IMR-90 (cell line): ENCODE results near the gene MED17. TPM values are rescaled to one million over a fixed set of nuclear protein-coding genes. Genes with fewer than 3 reads are reported as not detected.

Source experiments
- ATAC-seq: fragments of 200-7000 bp; cut with Tn5 transposase; 2 replicates; pipeline ENCODE4 v1.9.1; 2020; ENCODE audit warnings: low read depth, mild to moderate bottlenecking, moderate library complexity
- BruUV-seq: library from RNA; stranded (reverse); fragments of 400-500 nt; replicated peaks from 2 replicates; lab custom pipeline; 2021; lab: Mats Ljungman, UMichigan
- CTCF ChIA-PET: fragments of 300-600 bp; formaldehyde crosslinking; extraction: SDS; loops from one replicate; lab custom pipeline; 2021; ENCODE audit warnings: antibody characterized with exemption; lab: Yijun Ruan, JAX
- POLR2A ChIA-PET: fragments of 300-600 bp; sonication (Branson Sonifier 250); formaldehyde crosslinking; loops from one replicate; lab custom pipeline; 2022; ENCODE audit warnings: antibody characterized with exemption; ENCODE audit not compliant: unreplicated experiment; lab: Charles Lee
- DNase-seq: peaks from one replicate; pipeline ENCODE4 v3.0.0; 2013
- H2AFZ ChIP-seq: replicated peaks from 2 replicates; pipeline ENCODE3; 2013; ENCODE audit warnings: low read length, mild to moderate bottlenecking; ENCODE audit not compliant: poor library complexity
- H2AK5ac ChIP-seq: 2 replicates; pipeline ENCODE4 v1.6.1; 2013; ENCODE audit warnings: low read depth, low read length, inconsistent platforms
- H2AK9ac ChIP-seq: replicated peaks from 2 replicates; pipeline ENCODE3; 2013; ENCODE audit warnings: mild to moderate bottlenecking, low read depth, low read length, moderate library complexity; ENCODE audit not compliant: poor library complexity
- H2BK120ac ChIP-seq: 2 replicates; pipeline ENCODE4 v1.6.1; 2013; ENCODE audit warnings: low read depth, low read length, inconsistent platforms
- H2BK15ac ChIP-seq: 3 replicates; pipeline ENCODE4 v1.6.1; 2013; ENCODE audit warnings: low read depth, low read length, inconsistent platforms
- H2BK20ac ChIP-seq: 2 replicates; pipeline ENCODE4 v1.6.1; 2013; ENCODE audit warnings: low read depth, mild to moderate bottlenecking, inconsistent platforms, low read length, moderate library complexity
- H2BK5ac ChIP-seq: 2 replicates; pipeline ENCODE4 v1.6.1; 2013; ENCODE audit warnings: mild to moderate bottlenecking, low read depth, low read length, inconsistent platforms; ENCODE audit not compliant: poor library complexity, severe bottlenecking
- H3K14ac ChIP-seq: replicated peaks from 2 replicates; pipeline ENCODE4 v1.6.1; 2013; ENCODE audit warnings: low read depth, low read length, inconsistent platforms
- H3K18ac ChIP-seq: 2 replicates; pipeline ENCODE4 v1.6.1; 2013; ENCODE audit warnings: low read depth, low read length, control low read depth
- H3K23ac ChIP-seq: 2 replicates; pipeline ENCODE4 v1.6.1; 2013; ENCODE audit warnings: low read depth, low read length, inconsistent platforms
- H3K27ac ChIP-seq: 2 replicates; pipeline ENCODE4 v1.5.1; 2013; ENCODE audit warnings: mild to moderate bottlenecking, control low read depth, low read length; ENCODE audit not compliant: insufficient read depth
- H3K27me3 ChIP-seq: 2 replicates; pipeline ENCODE4 v1.6.1; 2013; ENCODE audit warnings: low read length; ENCODE audit not compliant: control insufficient read depth, insufficient read depth
- H3K36me3 ChIP-seq: 2 replicates; pipeline ENCODE4 v1.6.1; 2013; ENCODE audit warnings: low read length, mixed read lengths; ENCODE audit not compliant: control insufficient read depth, insufficient read depth
- H3K4ac ChIP-seq: 2 replicates; pipeline ENCODE4 v1.6.1; 2013; ENCODE audit warnings: low read depth, low read length, inconsistent platforms
- H3K4me1 ChIP-seq: 2 replicates; pipeline ENCODE4 v1.6.1; 2013; ENCODE audit warnings: low read length, mixed read lengths; ENCODE audit not compliant: control insufficient read depth, insufficient read depth
- H3K4me2 ChIP-seq: 2 replicates; pipeline ENCODE4 v1.6.1; 2013; ENCODE audit warnings: low read depth, mild to moderate bottlenecking, control low read depth, low read length, moderate library complexity
- H3K4me3 ChIP-seq: 2 replicates; pipeline ENCODE4 v1.5.1; 2013; ENCODE audit warnings: low read depth, mild to moderate bottlenecking, control low read depth, low read length, moderate library complexity; ENCODE audit not compliant: insufficient read depth
- H3K56ac ChIP-seq: 2 replicates; pipeline ENCODE4 v1.6.1; 2013; ENCODE audit warnings: low read length, inconsistent platforms; ENCODE audit not compliant: insufficient read depth; ENCODE audit errors: extremely low read depth
- H3K79me1 ChIP-seq, 2 experiments: 2 replicates each; pipeline ENCODE4 v1.6.1; 2013; ENCODE audit warnings: low read length in 2 of 2, inconsistent platforms in 1 of 2, low read depth in 1 of 2
- H3K9ac ChIP-seq: 2 replicates; pipeline ENCODE4 v1.6.1; 2013; ENCODE audit warnings: low read depth, low read length, control low read depth
- H3K9me1 ChIP-seq: 2 replicates; pipeline ENCODE4 v1.6.1; 2013; ENCODE audit warnings: low read length, inconsistent platforms; ENCODE audit not compliant: insufficient read depth
- H3K9me3 ChIP-seq: 2 replicates; pipeline ENCODE4 v1.6.1; 2013; ENCODE audit warnings: low read length; ENCODE audit not compliant: control insufficient read depth, insufficient read depth
- H4K20me1 ChIP-seq: 2 replicates; pipeline ENCODE4 v1.6.1; 2013; ENCODE audit warnings: low read length, inconsistent platforms; ENCODE audit not compliant: insufficient read depth
- H4K5ac ChIP-seq: 2 replicates; pipeline ENCODE4 v1.6.1; 2013; ENCODE audit warnings: mild to moderate bottlenecking, low read depth, low read length, control low read depth
- H4K8ac ChIP-seq, 2 experiments: 2 replicates each; pipeline ENCODE4 v1.6.1; 2013; ENCODE audit warnings: low read depth in 2 of 2, low read length in 2 of 2, control low read depth in 1 of 2, inconsistent platforms in 1 of 2
- H4K91ac ChIP-seq: 2 replicates; pipeline ENCODE4 v1.6.1; 2013; ENCODE audit warnings: low read depth, low read length, inconsistent platforms; ENCODE audit not compliant: insufficient read depth
- CEBPB ChIP-seq: IDR thresholded peaks from 2 replicates; pipeline ENCODE4 v1.6.1; 2012; ENCODE audit warnings: low read depth, low read length, improper control_type of control experiment
- MAFK ChIP-seq: IDR thresholded peaks from 2 replicates; pipeline ENCODE4 v1.6.1; 2012; ENCODE audit warnings: low read depth, low read length, improper control_type of control experiment
- MXI1 ChIP-seq: IDR thresholded peaks from 2 replicates; pipeline ENCODE4 v1.6.1; 2012; ENCODE audit warnings: low read depth, mild to moderate bottlenecking, low read length, moderate library complexity, borderline replicate concordance
- RCOR1 ChIP-seq: IDR thresholded peaks from 2 replicates; pipeline ENCODE4 v1.6.1; 2012; ENCODE audit warnings: mild to moderate bottlenecking, low read length, improper control_type of control experiment; ENCODE audit not compliant: insufficient replicate concordance
- SMC3 ChIP-seq: fragments of 150-350 bp; IDR thresholded peaks from 2 replicates; pipeline ENCODE4 v1.6.1; 2016; ENCODE audit warnings: low read depth, mild to moderate bottlenecking, antibody characterized with exemption, low read length, moderate library complexity
- WGBS, 2 experiments: methylation state at CpG; one replicate each; pipeline versions ENCODE4 v1.1.5 to v1.1.7; 2013; ENCODE audit warnings: missing lambda C conversion rate in 2 of 2; ENCODE audit not compliant: insufficient read length in 1 of 2; ENCODE audit errors: extremely low coverage in 2 of 2; 5-methylcytosine and 5-hydroxymethylcytosine counted together
- dilution Hi-C: fragments of 300-500 bp; cut with HindIII; formaldehyde crosslinking; loops from one replicate; pipeline ENCODE4 v1.14.3; 2018; ENCODE audit warnings: low sequenced_read_pairs; ENCODE audit not compliant: unreplicated experiment
- in situ Hi-C: fragments of 300-500 bp; cut with MboI; formaldehyde crosslinking; loops from 3 replicates; pipeline ENCODE4 v1.14.3; 2019; ENCODE audit warnings: low sequenced_read_pairs, inconsistent platforms, mixed read lengths
- intact Hi-C: fragments of 100-400 bp; cut with micrococcal nuclease; formaldehyde crosslinking; loops from 2 replicates; pipeline ENCODE4 v1.10.0; 2022
- polyA plus RNA-seq, 3 experiments: library from polyadenylated mRNA; depleted of rRNA; stranded (reverse); fragments of >200 nt; gene quantifications; 2 replicates each; pipeline ENCODE4 v1.2.3, GENCODE V29; 2012; ENCODE audit warnings: low replicate concordance in 1 of 3
- total RNA-seq: library from RNA; depleted of rRNA; stranded (reverse); fragments of >200 nt; gene quantifications from 2 replicates; pipeline ENCODE4 v1.2.3, GENCODE V29; 2012
- TF ChIP-seq, protein P1 (sequence below): fragments of 150-350 bp; IDR thresholded peaks from 2 replicates; pipeline ENCODE4 v1.6.1; 2016; ENCODE audit warnings: low read depth, mild to moderate bottlenecking, low read length, moderate library complexity, borderline replicate concordance
- TF ChIP-seq, protein P2 (sequence below): conservative IDR thresholded peaks from 2 replicates; pipeline ENCODE4 v1.5.1; 2012; ENCODE audit warnings: mild to moderate bottlenecking, low read depth, low read length, improper control_type of control experiment
- TF ChIP-seq, protein P3 (sequence below): fragments of 150-350 bp; IDR thresholded peaks from 2 replicates; pipeline ENCODE4 v1.6.1; 2017; ENCODE audit warnings: mild to moderate bottlenecking, antibody characterized with exemption, low read length, low read depth

Gene MED17
- total and polyA plus RNA-seq, 2 of the 4 experiments (the other 2 are of a cell fraction): 20.0 to 23.3 TPM

DNA sequence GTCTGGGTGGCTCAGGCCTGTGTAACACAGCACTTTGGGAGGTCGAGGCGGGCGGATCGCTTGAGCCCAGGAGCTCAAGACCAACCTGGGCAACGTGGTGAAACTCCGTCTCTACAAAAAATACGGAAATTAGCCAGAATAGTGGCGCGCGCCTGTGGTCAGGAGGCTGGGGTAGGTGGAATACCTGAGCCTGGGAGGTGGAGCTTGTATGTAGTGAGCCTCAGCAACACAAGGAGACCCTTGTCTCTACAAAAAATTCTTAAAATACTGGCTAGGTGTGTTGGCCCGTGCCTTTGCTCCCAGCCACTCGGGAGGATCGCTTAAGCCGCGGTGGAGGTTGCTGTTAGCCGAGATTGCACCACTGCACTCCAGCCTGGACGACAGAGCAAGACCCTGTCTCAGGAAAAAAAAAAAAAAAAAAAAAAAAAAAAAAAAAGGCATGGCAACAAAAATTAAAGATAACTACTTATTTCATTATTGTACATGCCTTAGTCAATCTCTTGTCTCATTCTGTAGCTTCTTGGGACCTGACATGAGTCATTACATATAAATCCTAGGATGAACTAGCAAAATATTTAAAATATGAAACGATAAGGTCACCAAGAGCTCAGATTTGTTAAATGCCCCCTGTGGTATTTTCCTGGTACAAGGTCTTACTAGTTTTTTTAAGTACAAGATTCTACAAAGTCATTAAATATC lies 43.9 kb upstream of the MED17 start (continued):
- TF ChIP-seq, protein P1, sequence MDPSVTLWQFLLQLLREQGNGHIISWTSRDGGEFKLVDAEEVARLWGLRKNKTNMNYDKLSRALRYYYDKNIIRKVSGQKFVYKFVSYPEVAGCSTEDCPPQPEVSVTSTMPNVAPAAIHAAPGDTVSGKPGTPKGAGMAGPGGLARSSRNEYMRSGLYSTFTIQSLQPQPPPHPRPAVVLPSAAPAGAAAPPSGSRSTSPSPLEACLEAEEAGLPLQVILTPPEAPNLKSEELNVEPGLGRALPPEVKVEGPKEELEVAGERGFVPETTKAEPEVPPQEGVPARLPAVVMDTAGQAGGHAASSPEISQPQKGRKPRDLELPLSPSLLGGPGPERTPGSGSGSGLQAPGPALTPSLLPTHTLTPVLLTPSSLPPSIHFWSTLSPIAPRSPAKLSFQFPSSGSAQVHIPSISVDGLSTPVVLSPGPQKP: no peak

DNA sequence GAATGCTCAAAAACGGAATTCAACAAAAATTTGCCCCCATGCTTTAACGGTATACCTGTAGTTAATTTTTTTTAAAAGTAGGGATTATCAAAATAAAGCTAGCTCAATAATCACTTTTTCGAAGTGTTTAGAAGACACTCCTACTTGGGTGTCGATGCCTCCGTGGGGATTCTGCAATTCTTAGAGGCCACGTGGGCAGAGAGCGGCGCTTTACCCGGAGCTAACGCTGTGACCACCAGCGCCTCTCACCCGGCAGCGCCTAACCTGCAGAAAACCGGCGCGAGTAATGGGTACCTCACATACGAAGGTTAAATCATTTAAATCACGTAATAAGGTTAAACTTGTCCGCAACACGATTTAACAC lies 43.4 kb upstream of the MED17 start:
- peaks cover 42% of the 10 kb centered on the region for H4K20me1 ChIP-seq
- peak overlapping the region; percentile 87 for H3K4me2 ChIP-seq
- WGBS, 2 experiments: 0% methylated on average over 9 of the region's 20 CpGs; no CpG with 5 or more reads in 1 of the 2 experiments
- H3K27ac ChIP-seq: peak overlapping the region; percentile 94
- peak overlapping the region; percentile 94 for H3K4ac ChIP-seq
- no peaks in the 10 kb centered on the region for H3K27me3 ChIP-seq
- dilution Hi-C loops (no loop called here), in situ Hi-C loops (no loop called here), intact Hi-C loops (loop anchor here (1.0 to 2.0 kb wide), 2 partner anchors 44 to 764 kb away; partner anchors contain the start of gene MED17)
- peak overlapping the region; percentile 100 for H3K23ac ChIP-seq
- H2AK9ac ChIP-seq: peak overlapping the region; percentile 95
- peaks cover 7 to 28% of the 10 kb centered on the region in 2 experiments; a peak in 3 of 4 replicates for H3K79me1 ChIP-seq
- DNase-seq: peak; percentile 49
- H3K14ac ChIP-seq: peak overlapping the region; percentile 97
- H2AFZ ChIP-seq: peak overlapping the region; percentile 99
- H2BK20ac ChIP-seq: no peak overlapping the region
- H2AK5ac ChIP-seq: peak overlapping the region; percentile 95
- TSS peak; percentile 66 for BruUV-seq
- CTCF ChIA-PET: interaction anchor here (0.9 kb wide), 1 partner anchor 13 kb away, joined by 3 read pairs; no protein-coding TSS in a partner anchor
- peak overlapping the region; percentile 91 for H4K91ac ChIP-seq
- H4K8ac ChIP-seq: peak overlapping the region; percentile 86 to 97
- peak overlapping the region; percentile 70 for H3K4me3 ChIP-seq
- peak overlapping the region; percentile 34 for H3K18ac ChIP-seq
- no peaks in the 10 kb centered on the region for H3K4me1 ChIP-seq
- peak overlapping the region; percentile 95 for H3K56ac ChIP-seq
- H2BK15ac ChIP-seq: no peak overlapping the region
- POLR2A ChIA-PET: interaction anchor here (0.7 to 1.5 kb wide), 3 partner anchors 9 to 989 kb away, joined by 3 to 8 read pairs (median 6); partner anchors contain the start of gene MED17
- peak; percentile 25 for ATAC-seq
- peak overlapping the region; percentile 91 for H2BK5ac ChIP-seq
- peak overlapping the region; percentile 9 for H2BK120ac ChIP-seq
- H3K9ac ChIP-seq: peak overlapping the region; percentile 100
- H3K9me3 ChIP-seq: no peaks in the 10 kb centered on the region
- peak overlapping the region; percentile 45 for H4K5ac ChIP-seq
- 0 out of 2 replicates have a peak, but pooled peaks cover 2% of the 10 kb centered on the region for H3K9me1 ChIP-seq
- peaks cover 24% of the 10 kb centered on the region for H3K36me3 ChIP-seq
- TF ChIP-seq CEBPB: peak; percentile 48; the same call in 1 of the 2 replicates
- TF ChIP-seq, protein P2, sequence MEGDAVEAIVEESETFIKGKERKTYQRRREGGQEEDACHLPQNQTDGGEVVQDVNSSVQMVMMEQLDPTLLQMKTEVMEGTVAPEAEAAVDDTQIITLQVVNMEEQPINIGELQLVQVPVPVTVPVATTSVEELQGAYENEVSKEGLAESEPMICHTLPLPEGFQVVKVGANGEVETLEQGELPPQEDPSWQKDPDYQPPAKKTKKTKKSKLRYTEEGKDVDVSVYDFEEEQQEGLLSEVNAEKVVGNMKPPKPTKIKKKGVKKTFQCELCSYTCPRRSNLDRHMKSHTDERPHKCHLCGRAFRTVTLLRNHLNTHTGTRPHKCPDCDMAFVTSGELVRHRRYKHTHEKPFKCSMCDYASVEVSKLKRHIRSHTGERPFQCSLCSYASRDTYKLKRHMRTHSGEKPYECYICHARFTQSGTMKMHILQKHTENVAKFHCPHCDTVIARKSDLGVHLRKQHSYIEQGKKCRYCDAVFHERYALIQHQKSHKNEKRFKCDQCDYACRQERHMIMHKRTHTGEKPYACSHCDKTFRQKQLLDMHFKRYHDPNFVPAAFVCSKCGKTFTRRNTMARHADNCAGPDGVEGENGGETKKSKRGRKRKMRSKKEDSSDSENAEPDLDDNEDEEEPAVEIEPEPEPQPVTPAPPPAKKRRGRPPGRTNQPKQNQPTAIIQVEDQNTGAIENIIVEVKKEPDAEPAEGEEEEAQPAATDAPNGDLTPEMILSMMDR: no peak
- TF ChIP-seq, protein P1: no peak
- TF ChIP-seq SMC3: no peak
- TF ChIP-seq MAFK: no peak
- TF ChIP-seq, protein P3, sequence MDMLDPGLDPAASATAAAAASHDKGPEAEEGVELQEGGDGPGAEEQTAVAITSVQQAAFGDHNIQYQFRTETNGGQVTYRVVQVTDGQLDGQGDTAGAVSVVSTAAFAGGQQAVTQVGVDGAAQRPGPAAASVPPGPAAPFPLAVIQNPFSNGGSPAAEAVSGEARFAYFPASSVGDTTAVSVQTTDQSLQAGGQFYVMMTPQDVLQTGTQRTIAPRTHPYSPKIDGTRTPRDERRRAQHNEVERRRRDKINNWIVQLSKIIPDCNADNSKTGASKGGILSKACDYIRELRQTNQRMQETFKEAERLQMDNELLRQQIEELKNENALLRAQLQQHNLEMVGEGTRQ: peak; percentile 80
- TF ChIP-seq RCOR1: no peak
- TF ChIP-seq MXI1: peak; percentile 96
